GM18519 (cell line): ENCODE data around the gene DNASE1L2.
"Not testable (repeated sequence)": the region's sequence is repeated elsewhere in the genome, so short reads cannot be mapped to it uniquely, and the experiment has no call there.

ENCODE experiments used
- ATAC-seq: cut with Tn5 transposase; IDR thresholded peaks from one replicate; pipeline ENCODE4 v1.9.1; 2021; ENCODE audit warnings: mild to moderate bottlenecking, moderate library complexity; ENCODE audit not compliant: unreplicated experiment, low FRiP score

DNASE1L2 gene

DNA sequence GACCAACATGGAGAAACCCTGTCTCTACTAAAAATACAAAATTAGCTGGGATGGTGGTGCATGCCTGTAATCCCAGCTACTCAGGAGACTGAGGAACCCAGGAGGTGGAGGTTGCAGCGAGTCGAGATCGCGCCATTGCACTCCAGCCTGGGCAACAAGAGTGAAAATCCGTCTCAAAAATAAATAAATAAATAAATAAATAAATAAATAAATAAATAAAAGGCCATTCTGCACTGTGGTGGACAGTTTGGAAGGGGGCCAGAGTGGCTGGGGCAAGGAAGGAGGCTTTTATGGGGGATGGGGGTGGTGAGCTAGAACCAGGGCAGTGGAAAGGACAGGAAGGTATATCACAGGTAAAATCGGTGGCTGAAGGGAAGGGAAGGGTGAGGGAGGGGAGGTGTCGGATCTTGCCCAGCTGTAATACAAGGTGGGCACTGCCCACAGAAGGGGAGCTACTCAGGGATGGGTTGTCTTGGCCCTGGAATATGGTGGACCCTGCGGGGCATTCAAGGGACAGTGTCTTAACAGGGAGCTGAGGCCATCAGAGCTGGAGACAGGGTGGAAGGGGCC is 33.0 kb upstream of the DNASE1L2 start:
- ATAC-seq, result not testable (repeated sequence)

DNA sequence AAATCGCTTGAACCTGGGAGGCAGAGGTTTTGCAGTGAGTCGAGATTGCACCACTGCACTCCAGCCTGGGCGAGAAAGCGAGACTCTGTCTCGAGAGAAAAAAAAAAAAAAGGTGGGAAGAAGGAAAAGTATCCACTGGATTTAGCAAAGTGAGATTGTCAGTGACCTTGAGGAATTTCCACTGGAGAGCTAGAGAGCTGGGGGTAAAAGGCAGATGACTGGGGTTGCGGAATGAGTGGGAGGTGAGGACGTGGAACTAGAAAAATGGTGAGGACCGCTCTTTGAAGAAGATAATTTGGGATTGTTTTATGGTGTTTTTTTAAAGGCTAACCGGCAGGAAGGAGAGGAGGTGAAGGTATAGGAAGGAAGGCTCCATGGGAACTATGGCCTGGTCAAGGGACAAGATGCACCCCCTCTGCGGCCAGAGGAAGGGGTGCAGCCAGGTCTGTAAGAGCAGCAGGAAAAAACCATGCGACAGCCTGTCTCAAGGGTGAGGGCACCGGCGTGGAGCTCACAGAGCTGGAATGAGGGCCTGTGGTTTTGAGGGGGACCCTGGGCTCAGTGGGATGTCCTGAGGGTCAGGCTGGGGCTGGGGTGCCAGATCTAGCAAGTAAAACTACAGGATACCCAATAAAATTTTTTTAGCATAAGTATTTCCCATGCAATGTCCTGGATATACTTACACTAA is 31.7 kb upstream of the DNASE1L2 start:
- no peak for ATAC-seq

DNA sequence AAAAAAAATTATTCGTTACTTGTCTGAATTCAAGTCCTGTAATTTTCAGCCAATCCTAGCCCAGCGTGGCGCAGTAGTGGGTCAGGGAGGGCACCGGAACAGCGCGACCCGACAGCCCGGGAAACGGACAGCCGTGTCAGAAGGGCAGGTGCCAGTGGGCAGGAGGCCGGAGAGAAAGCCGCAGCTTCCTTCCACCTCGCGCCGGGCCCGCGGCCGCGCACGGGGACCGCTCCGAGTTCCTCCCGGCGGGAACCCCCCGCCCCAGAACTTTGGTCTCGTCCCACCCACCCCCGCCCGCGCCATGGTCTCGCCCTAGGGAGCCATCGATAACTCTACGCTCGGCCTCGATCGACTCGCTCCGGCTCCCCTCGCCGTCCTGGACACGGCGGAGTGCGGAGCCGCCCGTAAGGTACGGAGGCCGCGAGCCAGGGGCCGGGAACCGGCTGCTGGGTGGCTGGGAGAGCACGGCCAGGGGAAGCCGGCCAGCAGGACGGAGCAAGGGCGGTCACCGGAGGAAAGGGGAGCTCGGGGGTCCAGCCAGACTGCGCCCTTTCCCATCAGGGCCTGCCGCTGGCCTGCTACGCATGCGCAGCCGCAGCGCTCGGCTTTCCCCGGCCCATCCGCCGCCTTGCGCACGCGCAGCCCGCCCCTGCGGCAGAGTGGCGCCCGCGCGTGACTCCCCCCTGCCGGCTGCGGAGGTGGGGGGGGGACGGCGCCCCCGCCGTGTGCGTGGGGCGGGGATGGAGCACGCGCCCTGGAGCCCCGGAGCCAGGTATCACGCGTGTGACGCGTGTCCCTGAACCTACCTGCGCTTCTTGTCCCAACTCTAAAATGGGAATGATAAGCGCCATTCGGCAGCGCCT is 30.9 kb upstream of the DNASE1L2 start, which contains the start of gene MLST8:
MLST8 (plus strand) TSS at position 351 of the 863 bp plus-strand sequence. CDS start 632 bp downstream, outside the sequence.
- ATAC-seq, result peak; percentile 50

DNA sequence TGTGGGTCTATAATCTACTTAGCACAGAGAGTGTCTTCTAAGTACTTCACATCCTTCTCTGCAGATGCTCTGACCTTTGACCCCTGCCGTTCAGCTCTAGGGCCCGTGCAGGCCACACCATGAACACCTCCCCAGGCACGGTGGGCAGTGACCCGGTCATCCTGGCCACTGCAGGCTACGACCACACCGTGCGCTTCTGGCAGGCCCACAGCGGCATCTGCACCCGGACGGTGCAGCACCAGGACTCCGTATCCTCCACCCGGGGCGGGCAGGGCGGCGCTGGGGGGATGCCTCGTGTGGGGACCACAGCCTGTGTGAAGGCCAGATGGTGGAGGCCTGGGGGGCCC is 30.3 kb upstream of the DNASE1L2 start:
- peak; percentile 15 for ATAC-seq

DNA sequence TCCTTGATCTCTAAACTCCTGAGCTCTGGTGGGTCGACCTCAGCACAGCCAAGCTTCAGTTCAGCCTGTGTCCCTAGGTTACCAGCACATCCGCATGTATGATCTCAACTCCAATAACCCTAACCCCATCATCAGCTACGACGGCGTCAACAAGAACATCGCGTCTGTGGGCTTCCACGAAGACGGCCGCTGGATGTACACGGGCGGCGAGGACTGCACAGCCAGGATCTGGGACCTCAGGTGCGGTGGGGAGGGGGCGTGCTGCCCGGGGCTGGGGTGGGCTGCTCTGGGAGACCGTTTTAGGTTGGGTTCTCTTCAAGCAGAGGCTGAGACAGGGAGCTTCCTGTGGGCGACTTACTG is 29.8 kb upstream of the DNASE1L2 start:
- no peak for ATAC-seq

DNA sequence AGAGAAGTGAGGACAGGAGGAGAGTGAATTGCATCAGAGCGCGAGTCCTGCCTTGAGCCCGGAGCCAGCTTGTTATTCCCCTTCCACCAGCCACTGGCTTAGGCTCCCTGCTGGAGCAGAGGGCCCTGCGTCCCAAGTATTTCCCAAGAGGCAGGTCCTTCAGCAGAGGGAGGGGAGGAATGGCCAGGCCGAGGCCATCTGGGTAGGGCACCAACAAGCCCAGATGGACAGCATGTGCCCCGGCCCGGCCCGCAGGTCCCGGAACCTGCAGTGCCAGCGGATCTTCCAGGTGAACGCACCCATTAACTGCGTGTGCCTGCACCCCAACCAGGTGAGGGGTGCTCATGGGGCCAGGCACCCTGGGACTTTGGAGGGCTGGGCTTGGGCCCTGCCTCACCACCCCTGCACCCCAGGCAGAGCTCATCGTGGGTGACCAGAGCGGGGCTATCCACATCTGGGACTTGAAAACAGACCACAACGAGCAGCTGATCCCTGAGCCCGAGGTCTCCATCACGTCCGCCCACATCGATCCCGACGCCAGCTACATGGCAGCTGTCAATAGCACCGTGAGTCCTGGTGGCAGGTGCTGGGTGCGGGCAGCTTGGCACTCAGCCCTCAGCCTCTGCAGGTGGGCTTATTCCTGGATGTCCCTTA is 29.3 kb upstream of the DNASE1L2 start:
- no peak for ATAC-seq

DNA sequence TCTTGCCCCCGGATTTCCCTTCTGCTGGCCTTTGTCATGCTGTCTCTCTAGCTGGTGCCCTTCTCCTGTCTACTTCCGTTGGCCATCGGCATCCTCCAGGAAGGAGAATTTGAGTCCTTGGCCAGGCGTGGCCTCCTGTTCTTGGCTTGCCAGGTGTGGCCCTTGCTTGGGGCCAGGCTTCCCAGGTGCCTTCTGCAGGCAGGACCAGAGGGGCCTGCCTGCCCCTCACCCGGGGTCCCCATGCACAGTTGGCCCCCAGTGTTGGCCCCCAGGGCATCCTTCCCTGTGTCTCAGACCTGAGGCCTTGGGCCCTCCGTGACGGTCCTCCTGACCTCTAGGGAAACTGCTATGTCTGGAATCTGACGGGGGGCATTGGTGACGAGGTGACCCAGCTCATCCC is 28.4 kb upstream of the DNASE1L2 start:
- ATAC-seq, result no peak

DNA sequence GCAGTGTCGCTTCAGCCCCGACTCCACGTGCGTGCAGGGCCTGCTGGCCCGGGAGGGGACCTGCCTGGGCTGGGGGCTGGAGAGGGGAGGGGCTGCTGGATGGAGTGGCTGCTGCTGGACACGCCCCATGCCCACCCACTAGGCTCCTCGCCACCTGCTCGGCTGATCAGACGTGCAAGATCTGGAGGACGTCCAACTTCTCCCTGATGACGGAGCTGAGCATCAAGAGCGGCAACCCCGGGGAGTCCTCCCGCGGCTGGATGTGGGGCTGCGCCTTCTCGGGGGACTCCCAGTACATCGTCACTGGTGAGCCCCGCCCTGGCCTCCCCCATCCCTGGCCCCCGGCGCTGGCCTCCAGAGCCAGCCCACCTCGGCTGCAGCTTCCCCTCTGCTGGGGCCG is 27.9 kb upstream of the DNASE1L2 start:
- no peak for ATAC-seq

DNA sequence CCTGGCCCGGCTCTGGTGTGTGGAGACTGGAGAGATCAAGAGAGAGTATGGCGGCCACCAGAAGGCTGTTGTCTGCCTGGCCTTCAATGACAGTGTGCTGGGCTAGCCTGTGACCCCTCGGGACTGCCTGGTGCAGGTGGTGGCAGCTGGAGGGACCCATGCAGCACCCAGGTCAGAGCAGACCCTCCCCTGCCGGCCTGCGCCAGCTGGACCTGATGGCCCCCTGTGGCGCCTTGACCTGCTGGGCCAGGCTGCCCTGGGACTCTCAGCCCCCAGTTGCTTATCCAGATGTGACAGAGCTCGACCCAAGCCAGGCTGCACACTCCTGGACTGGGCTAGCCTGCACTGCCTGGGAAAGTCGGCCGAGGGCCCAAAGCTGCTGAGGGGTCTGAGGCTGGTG is 27.5 kb upstream of the DNASE1L2 start:
- ATAC-seq, result no peak

DNA sequence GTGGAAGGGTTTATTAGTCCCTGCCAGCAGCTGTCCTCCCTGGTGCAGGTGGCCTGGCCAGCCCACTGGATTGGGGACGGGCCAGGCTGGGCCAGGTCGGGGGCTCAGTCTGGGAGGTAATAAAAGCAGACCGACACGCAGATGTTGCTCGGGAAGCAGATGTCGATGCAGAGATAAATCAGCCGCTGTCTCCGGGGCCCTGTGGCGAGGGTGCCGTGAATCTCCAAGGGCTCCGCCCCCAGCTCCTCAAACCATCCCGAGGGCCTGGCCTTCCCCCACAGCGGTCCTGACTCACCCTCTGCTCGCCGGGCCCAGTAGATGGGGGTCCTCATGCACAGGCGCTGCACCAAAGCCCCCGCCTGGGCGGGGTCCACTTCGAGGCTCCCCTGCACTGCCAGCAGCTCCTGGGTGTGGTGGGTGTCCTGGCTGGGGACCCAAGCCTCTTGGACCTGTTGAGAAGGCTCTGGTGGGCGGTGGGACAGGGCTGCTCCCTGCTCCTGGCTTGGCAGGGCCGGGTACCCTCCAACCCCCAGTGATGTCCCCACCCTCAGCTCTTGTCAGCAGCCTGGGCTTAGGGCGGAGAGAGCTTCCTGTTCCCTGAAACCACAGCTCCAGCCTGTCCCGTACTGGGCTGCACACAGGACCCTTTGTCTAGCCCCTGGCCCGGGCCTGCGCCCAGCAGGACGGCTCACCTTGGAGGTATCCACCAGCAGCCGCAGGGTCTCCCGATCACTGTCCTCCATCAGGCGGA is 26.8 kb upstream of the DNASE1L2 start:
- no peak for ATAC-seq

DNA sequence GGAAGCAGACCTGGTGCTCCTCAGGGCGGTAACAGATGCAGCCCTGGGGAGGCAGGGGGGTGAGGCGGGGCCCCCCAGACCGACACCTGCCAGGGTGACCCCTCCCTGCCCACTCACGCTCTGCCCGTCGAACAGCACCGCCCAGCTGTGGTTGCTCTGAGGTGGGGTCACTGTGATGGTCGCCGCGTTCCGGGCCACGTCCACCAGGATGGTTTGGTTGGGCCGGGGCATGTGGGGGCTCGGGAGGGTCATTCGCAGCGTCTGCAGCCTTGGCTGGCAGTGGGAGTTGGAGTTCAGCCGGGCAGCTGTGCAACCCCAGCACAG is 26.3 kb upstream of the DNASE1L2 start:
- ATAC-seq, result no peak

DNA sequence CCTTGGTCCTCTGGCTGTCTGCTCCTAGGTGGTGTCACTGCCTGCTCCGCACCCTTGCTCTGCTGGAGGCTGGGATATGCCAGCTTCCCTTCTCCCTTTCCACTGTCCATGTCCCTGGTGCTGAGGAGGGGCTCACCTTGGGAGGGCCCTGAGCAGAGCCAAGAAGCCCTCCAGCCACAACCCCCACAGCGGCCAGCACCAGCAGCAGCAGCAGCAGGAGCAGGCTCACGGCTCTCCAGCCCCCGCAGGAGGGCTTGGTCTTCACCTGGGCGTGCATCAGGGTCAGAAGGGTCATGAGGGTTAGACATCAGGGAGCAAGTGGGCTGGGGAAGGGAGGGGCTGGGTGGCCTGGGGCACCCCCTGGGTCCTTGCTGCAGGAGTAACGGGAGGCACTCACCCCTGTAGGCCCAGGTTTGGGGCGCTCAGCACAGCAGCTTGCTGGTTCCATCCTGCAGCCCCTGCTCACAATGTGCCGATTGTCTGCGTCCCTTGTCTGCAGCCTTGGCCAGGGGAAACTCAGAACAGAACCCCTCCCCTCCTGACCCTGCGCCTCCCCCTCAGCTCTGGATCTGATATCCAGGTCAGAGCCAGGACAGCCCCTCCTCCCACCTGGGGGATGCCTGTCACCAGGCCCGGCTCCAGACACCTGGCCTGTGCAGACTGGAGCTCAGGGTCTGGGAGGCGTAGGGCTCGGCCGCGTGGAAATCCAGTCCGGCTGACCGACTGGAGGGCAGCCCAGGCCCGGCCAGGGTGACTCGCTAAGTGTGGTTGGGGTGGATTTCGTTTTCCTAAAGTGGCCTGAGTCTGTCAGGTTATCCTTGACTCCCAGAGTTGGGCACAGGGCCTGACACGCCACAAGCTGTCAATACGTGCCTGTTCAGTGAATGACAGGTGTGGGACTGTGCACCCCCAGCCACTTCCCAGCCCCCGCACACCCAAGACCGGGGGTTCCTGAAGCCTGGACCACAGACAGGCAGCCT is 25.6 kb upstream of the DNASE1L2 start, which contains the start of gene BRICD5:
BRICD5 (minus strand) TSS at position 478 of the 980 bp plus-strand sequence; CDS start at position 448, 30 bp downstream.
- ATAC-seq, result no peak

DNA sequence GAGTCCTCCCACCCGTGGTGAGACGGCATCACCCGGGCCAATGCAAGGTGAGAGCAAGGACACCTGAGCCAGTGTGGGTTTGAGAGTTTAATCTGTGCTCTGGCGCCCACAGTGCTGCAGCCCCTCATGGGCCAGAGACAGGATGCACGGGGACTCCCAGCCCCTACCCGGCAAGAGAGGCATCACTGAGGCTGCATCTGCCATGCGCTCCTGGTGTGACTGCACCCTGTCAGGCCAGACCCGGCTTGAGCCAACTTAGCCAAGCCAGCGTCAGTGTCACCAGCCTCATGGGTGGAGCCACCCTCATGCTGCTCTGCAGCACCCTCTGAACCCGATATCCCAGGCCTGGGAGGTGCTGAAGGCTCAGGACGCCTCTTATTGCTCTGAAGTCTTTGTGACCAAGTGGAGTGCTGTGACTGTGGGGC is 24.3 kb upstream of the DNASE1L2 start:
- ATAC-seq, result no peak

DNA sequence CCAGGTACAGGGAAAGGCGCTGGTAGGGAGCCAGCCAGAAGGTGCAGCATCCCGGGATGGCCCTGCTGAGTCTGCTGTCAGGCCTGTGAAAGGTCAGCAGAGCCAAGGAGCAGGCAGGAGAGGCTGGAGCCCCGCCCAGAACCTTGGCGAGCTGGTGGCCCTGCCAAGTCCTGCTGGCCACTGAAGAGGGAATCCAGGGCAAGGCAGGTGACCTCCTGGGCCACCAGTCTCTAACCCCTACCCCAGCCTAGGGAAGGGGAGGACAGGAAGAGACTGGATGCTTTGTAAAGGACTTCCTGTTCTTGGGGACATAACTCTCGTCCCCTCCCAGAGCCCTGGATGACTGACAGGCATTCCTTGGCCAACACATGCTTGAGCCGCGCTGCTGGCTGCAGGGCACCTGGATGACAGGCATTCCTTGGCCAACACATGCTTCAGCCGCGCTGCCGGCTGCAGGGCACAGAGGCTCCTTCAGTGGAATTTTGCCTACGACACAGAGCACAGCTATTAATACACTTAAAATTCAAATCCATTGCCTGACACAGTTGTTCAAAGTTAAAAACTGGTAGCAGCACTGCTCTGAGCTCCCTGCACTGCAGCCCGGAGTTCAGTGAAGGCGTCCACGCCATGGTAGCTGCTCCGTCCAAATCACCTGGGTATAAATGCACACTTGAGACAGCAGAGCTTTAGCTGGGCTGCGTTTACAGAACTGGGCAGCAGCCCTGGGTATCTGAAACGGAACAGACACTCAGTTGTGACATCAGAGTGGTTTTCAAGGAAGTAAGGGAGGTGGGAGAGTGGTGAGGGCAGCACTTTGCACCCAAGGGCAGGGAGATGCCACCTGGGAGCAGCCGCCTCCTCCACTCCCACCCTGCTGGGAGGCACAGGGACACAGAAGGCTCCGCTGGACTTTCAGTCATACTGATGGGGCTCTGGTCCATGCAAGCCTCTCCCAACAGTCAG is 23.6 kb upstream of the DNASE1L2 start:
- no peak for ATAC-seq

DNA sequence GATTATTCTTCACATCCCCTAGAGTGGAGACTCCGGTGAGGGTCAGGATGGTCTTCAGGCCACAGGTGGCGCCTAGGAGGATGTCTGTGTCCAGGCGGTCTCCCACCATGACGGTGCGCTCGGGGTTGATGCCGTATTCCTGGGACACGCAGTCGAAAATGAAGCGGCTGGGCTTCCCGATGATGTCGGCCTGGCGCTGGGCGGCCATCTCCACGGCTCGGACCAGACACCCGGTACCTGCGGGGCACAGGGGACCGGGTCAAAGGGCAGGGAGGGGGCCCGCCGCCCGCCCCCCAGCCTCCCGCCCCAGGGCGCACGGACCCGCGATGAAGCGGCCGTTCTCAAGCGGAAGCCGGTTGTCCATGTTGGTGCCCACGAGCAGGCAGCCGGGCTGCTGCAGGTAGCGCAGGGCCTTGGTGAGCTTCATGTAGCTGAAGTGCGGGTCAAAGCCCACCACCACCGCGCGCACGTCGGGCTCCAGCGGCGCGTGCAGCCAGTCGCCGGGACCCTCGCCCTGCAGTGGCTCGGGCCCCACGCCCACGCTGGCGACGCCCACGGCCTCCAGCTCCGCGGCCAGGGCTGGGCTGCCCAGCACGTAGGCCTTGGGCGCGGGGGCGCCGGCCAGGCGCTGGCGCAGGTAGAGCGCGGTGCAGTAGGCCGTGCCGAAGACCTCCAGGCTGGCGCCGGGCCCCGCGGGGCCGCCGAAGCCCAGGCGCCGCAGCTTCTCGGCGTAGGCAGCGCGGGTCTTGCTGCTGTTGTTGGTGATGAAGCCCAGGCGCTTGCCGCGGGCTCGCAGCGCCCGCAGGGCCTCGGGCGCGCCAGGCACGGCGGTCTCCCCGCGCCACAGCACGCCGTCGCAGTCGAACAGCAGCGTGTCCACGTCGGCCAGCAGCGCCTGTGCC is 22.2 kb upstream of the DNASE1L2 start:
- no peak for ATAC-seq

DNA sequence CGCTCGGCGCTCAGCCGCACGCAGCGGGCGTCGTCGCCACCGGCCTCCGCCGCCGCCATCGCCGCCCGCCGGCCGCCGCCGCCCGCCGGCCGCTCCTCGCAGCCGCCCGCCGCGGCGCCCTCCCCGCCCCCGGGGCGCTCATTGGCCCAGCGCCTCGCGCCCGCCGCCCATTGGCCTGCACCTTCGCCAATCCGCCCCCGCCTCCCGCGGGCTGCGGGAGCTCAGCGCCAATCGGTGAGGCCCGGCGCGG is 21.6 kb upstream of the DNASE1L2 start, which contains the start of gene PGP:
PGP (minus strand) TSS at position 122 of the 250 bp plus-strand sequence; CDS start at position 59, 63 bp downstream.
- ATAC-seq, result peak; percentile 71

DNA sequence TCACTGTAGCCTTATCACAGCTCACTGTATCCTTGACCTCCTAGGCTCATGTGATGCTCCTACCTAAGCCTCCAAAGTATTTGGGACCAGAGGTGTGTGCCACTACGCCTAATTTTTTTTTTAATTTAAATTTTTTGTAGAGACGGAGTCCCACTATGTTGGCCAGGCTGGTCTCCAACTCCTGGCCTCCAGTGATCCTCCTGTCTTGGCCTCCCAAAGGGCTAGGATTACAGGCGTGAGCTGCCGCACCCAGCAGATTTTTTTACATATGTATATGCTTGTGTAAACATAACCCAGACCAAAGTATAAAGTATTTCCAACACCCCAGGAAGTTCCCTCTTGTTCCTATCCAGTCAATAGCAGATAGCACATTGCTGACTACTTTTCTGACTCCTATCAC is 19.9 kb upstream of the DNASE1L2 start:
- no peak for ATAC-seq
